IMR-90 (cell line): ENCODE data around the gene ZC2HC1C. TPM values are rescaled to one million over a fixed set of nuclear protein-coding genes. Genes with fewer than 3 reads are reported as not detected.
A peak's percentile ranks its signal among the peaks of the same experiment; 100 is the strongest.

Experiments
- ATAC-seq: fragments of 200-7000 bp; cut with Tn5 transposase; 2 replicates; pipeline ENCODE4 v1.9.1; 2020; ENCODE audit warnings: low read depth, mild to moderate bottlenecking, moderate library complexity
- BruUV-seq: library from RNA; stranded (reverse); fragments of 400-500 nt; replicated peaks from 2 replicates; lab custom pipeline; 2021; lab: Mats Ljungman, UMichigan
- CTCF ChIA-PET: fragments of 300-600 bp; formaldehyde crosslinking; extraction: SDS; loops from one replicate; lab custom pipeline; 2021; ENCODE audit warnings: antibody characterized with exemption; lab: Yijun Ruan, JAX
- POLR2A ChIA-PET: fragments of 300-600 bp; sonication (Branson Sonifier 250); formaldehyde crosslinking; loops from one replicate; lab custom pipeline; 2022; ENCODE audit warnings: antibody characterized with exemption; ENCODE audit not compliant: unreplicated experiment; lab: Charles Lee
- DNase-seq: peaks from one replicate; pipeline ENCODE4 v3.0.0; 2013
- H2AFZ ChIP-seq: replicated peaks from 2 replicates; pipeline ENCODE3; 2013; ENCODE audit warnings: low read length, mild to moderate bottlenecking; ENCODE audit not compliant: poor library complexity
- H2AK5ac ChIP-seq: 2 replicates; pipeline ENCODE4 v1.6.1; 2013; ENCODE audit warnings: low read depth, low read length, inconsistent platforms
- H2AK9ac ChIP-seq: replicated peaks from 2 replicates; pipeline ENCODE3; 2013; ENCODE audit warnings: mild to moderate bottlenecking, low read depth, low read length, moderate library complexity; ENCODE audit not compliant: poor library complexity
- H2BK120ac ChIP-seq: 2 replicates; pipeline ENCODE4 v1.6.1; 2013; ENCODE audit warnings: low read depth, low read length, inconsistent platforms
- H2BK15ac ChIP-seq: 3 replicates; pipeline ENCODE4 v1.6.1; 2013; ENCODE audit warnings: low read depth, low read length, inconsistent platforms
- H2BK20ac ChIP-seq: 2 replicates; pipeline ENCODE4 v1.6.1; 2013; ENCODE audit warnings: low read depth, mild to moderate bottlenecking, inconsistent platforms, low read length, moderate library complexity
- H2BK5ac ChIP-seq: 2 replicates; pipeline ENCODE4 v1.6.1; 2013; ENCODE audit warnings: mild to moderate bottlenecking, low read depth, low read length, inconsistent platforms; ENCODE audit not compliant: poor library complexity, severe bottlenecking
- H3K14ac ChIP-seq: replicated peaks from 2 replicates; pipeline ENCODE4 v1.6.1; 2013; ENCODE audit warnings: low read depth, low read length, inconsistent platforms
- H3K18ac ChIP-seq: 2 replicates; pipeline ENCODE4 v1.6.1; 2013; ENCODE audit warnings: low read depth, low read length, control low read depth
- H3K23ac ChIP-seq: 2 replicates; pipeline ENCODE4 v1.6.1; 2013; ENCODE audit warnings: low read depth, low read length, inconsistent platforms
- H3K27ac ChIP-seq: 2 replicates; pipeline ENCODE4 v1.5.1; 2013; ENCODE audit warnings: mild to moderate bottlenecking, control low read depth, low read length; ENCODE audit not compliant: insufficient read depth
- H3K27me3 ChIP-seq: 2 replicates; pipeline ENCODE4 v1.6.1; 2013; ENCODE audit warnings: low read length; ENCODE audit not compliant: control insufficient read depth, insufficient read depth
- H3K36me3 ChIP-seq: 2 replicates; pipeline ENCODE4 v1.6.1; 2013; ENCODE audit warnings: low read length, mixed read lengths; ENCODE audit not compliant: control insufficient read depth, insufficient read depth
- H3K4ac ChIP-seq: 2 replicates; pipeline ENCODE4 v1.6.1; 2013; ENCODE audit warnings: low read depth, low read length, inconsistent platforms
- H3K4me1 ChIP-seq: 2 replicates; pipeline ENCODE4 v1.6.1; 2013; ENCODE audit warnings: low read length, mixed read lengths; ENCODE audit not compliant: control insufficient read depth, insufficient read depth
- H3K4me2 ChIP-seq: 2 replicates; pipeline ENCODE4 v1.6.1; 2013; ENCODE audit warnings: low read depth, mild to moderate bottlenecking, control low read depth, low read length, moderate library complexity
- H3K4me3 ChIP-seq: 2 replicates; pipeline ENCODE4 v1.5.1; 2013; ENCODE audit warnings: low read depth, mild to moderate bottlenecking, control low read depth, low read length, moderate library complexity; ENCODE audit not compliant: insufficient read depth
- H3K56ac ChIP-seq: 2 replicates; pipeline ENCODE4 v1.6.1; 2013; ENCODE audit warnings: low read length, inconsistent platforms; ENCODE audit not compliant: insufficient read depth; ENCODE audit errors: extremely low read depth
- H3K79me1 ChIP-seq, 2 experiments: 2 replicates each; pipeline ENCODE4 v1.6.1; 2013; ENCODE audit warnings: low read length in 2 of 2, inconsistent platforms in 1 of 2, low read depth in 1 of 2
- H3K9ac ChIP-seq: 2 replicates; pipeline ENCODE4 v1.6.1; 2013; ENCODE audit warnings: low read depth, low read length, control low read depth
- H3K9me1 ChIP-seq: 2 replicates; pipeline ENCODE4 v1.6.1; 2013; ENCODE audit warnings: low read length, inconsistent platforms; ENCODE audit not compliant: insufficient read depth
- H3K9me3 ChIP-seq: 2 replicates; pipeline ENCODE4 v1.6.1; 2013; ENCODE audit warnings: low read length; ENCODE audit not compliant: control insufficient read depth, insufficient read depth
- H4K20me1 ChIP-seq: 2 replicates; pipeline ENCODE4 v1.6.1; 2013; ENCODE audit warnings: low read length, inconsistent platforms; ENCODE audit not compliant: insufficient read depth
- H4K5ac ChIP-seq: 2 replicates; pipeline ENCODE4 v1.6.1; 2013; ENCODE audit warnings: mild to moderate bottlenecking, low read depth, low read length, control low read depth
- H4K8ac ChIP-seq, 2 experiments: 2 replicates each; pipeline ENCODE4 v1.6.1; 2013; ENCODE audit warnings: low read depth in 2 of 2, low read length in 2 of 2, control low read depth in 1 of 2, inconsistent platforms in 1 of 2
- H4K91ac ChIP-seq: 2 replicates; pipeline ENCODE4 v1.6.1; 2013; ENCODE audit warnings: low read depth, low read length, inconsistent platforms; ENCODE audit not compliant: insufficient read depth
- CEBPB ChIP-seq: IDR thresholded peaks from 2 replicates; pipeline ENCODE4 v1.6.1; 2012; ENCODE audit warnings: low read depth, low read length, improper control_type of control experiment
- CHD1 ChIP-seq: IDR thresholded peaks from 2 replicates; pipeline ENCODE4 v1.6.1; 2012; ENCODE audit warnings: low read depth, low read length, improper control_type of control experiment
- CTCF ChIP-seq: conservative IDR thresholded peaks from 2 replicates; pipeline ENCODE4 v1.5.1; 2012; ENCODE audit warnings: mild to moderate bottlenecking, low read depth, low read length, improper control_type of control experiment
- FOS ChIP-seq: fragments of 150-350 bp; IDR thresholded peaks from 2 replicates; pipeline ENCODE4 v1.6.1; 2016; ENCODE audit warnings: low read depth, low read length
- MXI1 ChIP-seq: IDR thresholded peaks from 2 replicates; pipeline ENCODE4 v1.6.1; 2012; ENCODE audit warnings: low read depth, mild to moderate bottlenecking, low read length, moderate library complexity, borderline replicate concordance
- RAD21 ChIP-seq: IDR thresholded peaks from 2 replicates; pipeline ENCODE4 v1.6.1; 2012; ENCODE audit warnings: low read length, improper control_type of control experiment
- RCOR1 ChIP-seq: IDR thresholded peaks from 2 replicates; pipeline ENCODE4 v1.6.1; 2012; ENCODE audit warnings: mild to moderate bottlenecking, low read length, improper control_type of control experiment; ENCODE audit not compliant: insufficient replicate concordance
- RFX5 ChIP-seq: IDR thresholded peaks from 2 replicates; pipeline ENCODE4 v1.8.0; 2012; ENCODE audit warnings: low read depth, mild to moderate bottlenecking, low read length, moderate library complexity
- SMC3 ChIP-seq: fragments of 150-350 bp; IDR thresholded peaks from 2 replicates; pipeline ENCODE4 v1.6.1; 2016; ENCODE audit warnings: low read depth, mild to moderate bottlenecking, antibody characterized with exemption, low read length, moderate library complexity
- USF2 ChIP-seq: fragments of 150-350 bp; IDR thresholded peaks from 2 replicates; pipeline ENCODE4 v1.6.1; 2017; ENCODE audit warnings: mild to moderate bottlenecking, antibody characterized with exemption, low read length, low read depth
- WGBS, 2 experiments: methylation state at CpG; one replicate each; pipeline versions ENCODE4 v1.1.5 to v1.1.7; 2013; ENCODE audit warnings: missing lambda C conversion rate in 2 of 2; ENCODE audit not compliant: insufficient read length in 1 of 2; ENCODE audit errors: extremely low coverage in 2 of 2; 5-methylcytosine and 5-hydroxymethylcytosine counted together
- dilution Hi-C: fragments of 300-500 bp; cut with HindIII; formaldehyde crosslinking; loops from one replicate; pipeline ENCODE4 v1.14.3; 2018; ENCODE audit warnings: low sequenced_read_pairs; ENCODE audit not compliant: unreplicated experiment
- in situ Hi-C: fragments of 300-500 bp; cut with MboI; formaldehyde crosslinking; loops from 3 replicates; pipeline ENCODE4 v1.14.3; 2019; ENCODE audit warnings: low sequenced_read_pairs, inconsistent platforms, mixed read lengths
- intact Hi-C: fragments of 100-400 bp; cut with micrococcal nuclease; formaldehyde crosslinking; loops from 2 replicates; pipeline ENCODE4 v1.10.0; 2022
- polyA plus RNA-seq, 3 experiments: library from polyadenylated mRNA; depleted of rRNA; stranded (reverse); fragments of >200 nt; gene quantifications; 2 replicates each; pipeline ENCODE4 v1.2.3, GENCODE V29; 2012; ENCODE audit warnings: low replicate concordance in 1 of 3
- total RNA-seq: library from RNA; depleted of rRNA; stranded (reverse); fragments of >200 nt; gene quantifications from 2 replicates; pipeline ENCODE4 v1.2.3, GENCODE V29; 2012

Gene ZC2HC1C
- total and polyA plus RNA-seq, 2 of the 4 experiments (the other 2 are of a cell fraction), result 0.15 to 0.54 TPM

GRCh38 chr14:75068294-75069120, 934 bp upstream of the ZC2HC1C start (continued):
- TF ChIP-seq FOS (peak; percentile 22; the same call in 1 of the 2 replicates), RAD21 (no peak), CEBPB (no peak), CHD1 (no peak)

- H3K4ac ChIP-seq, result peak overlapping the region; percentile 32
- no peaks in the 10 kb centered on the region for H3K36me3 ChIP-seq
- H4K8ac ChIP-seq, result peak overlapping the region; percentile 76 to 89
- H3K9ac ChIP-seq, result peak overlapping the region; percentile 32; the same call in 1 of the 2 replicates
- H3K4me3 ChIP-seq, result peak overlapping the region; percentile 52; the same call in 1 of the 2 replicates
- H3K18ac ChIP-seq, result no peak overlapping the region
- ATAC-seq (no peak), DNase-seq (no peak)
- no peaks in the 10 kb centered on the region for H3K9me3 ChIP-seq
- H4K5ac ChIP-seq, result peak overlapping the region; percentile 33; the same call in 1 of the 2 replicates
- intact Hi-C loops (loop anchor here (5.0 kb wide), 1 partner anchor 127 kb away; no protein-coding TSS in a partner anchor), dilution Hi-C loops (no loop called here), in situ Hi-C loops (no loop called here)
- CTCF ChIA-PET, result interaction anchor here (0.9 kb wide), 1 partner anchor 18 kb away, joined by 3 read pairs; no protein-coding TSS in a partner anchor
- H4K20me1 ChIP-seq, result no peaks in the 10 kb centered on the region
- H2BK20ac ChIP-seq, result no peak overlapping the region
- no peak overlapping the region for H2BK5ac ChIP-seq
- POLR2A ChIA-PET, result interaction anchor here (0.5 to 0.8 kb wide), 3 partner anchors 10 to 1106 kb away, joined by 3 to 4 read pairs (median 3); no protein-coding TSS in a partner anchor
- peak overlapping the region; percentile 78 for H3K4me2 ChIP-seq
- H3K4me1 ChIP-seq, result peaks cover 2% of the 10 kb centered on the region; the same call in 1 of the 2 replicates
- no peaks in the 10 kb centered on the region for H3K9me1 ChIP-seq
- H2AFZ ChIP-seq, result peak overlapping the region; percentile 89
- H3K79me1 ChIP-seq, result 0 out of 4 replicates have a peak, but pooled peaks cover 0 to 8% of the 10 kb centered on the region in 2 experiments
- 0 out of 2 replicates have a peak overlapping the region, but pooled peaks have one; percentile 11 for H3K14ac ChIP-seq
- H2AK9ac ChIP-seq, result peak overlapping the region; percentile 28
- no peak overlapping the region; the same call in 1 of the 2 replicates for H3K56ac ChIP-seq
- peak overlapping the region; percentile 48; the same call in 1 of the 2 replicates for H2AK5ac ChIP-seq
- no TSS peak for BruUV-seq
- no peak for TF ChIP-seq CEBPB
- TF ChIP-seq SMC3, result no peak
- no peak for TF ChIP-seq CTCF
- no peak for TF ChIP-seq MXI1
- TF ChIP-seq RFX5, result no peak
- no peak for TF ChIP-seq USF2
- TF ChIP-seq RCOR1, result no peak
- no peak overlapping the region for H2BK15ac ChIP-seq
- H3K23ac ChIP-seq, result no peak overlapping the region
- 26% methylated on average over 7 of the region's 12 CpGs; no CpG with 5 or more reads in 1 of the 2 experiments for whole genome bisulfite sequencing, 2 experiments
- H3K27me3 ChIP-seq, result no peaks in the 10 kb centered on the region
- no peak overlapping the region; the same call in 1 of the 2 replicates for H4K91ac ChIP-seq
- H2BK120ac ChIP-seq, result 0 out of 2 replicates have a peak overlapping the region, but pooled peaks have one; percentile 7
- H3K27ac ChIP-seq, result peak overlapping the region; percentile 18; the same call in 1 of the 2 replicates
Measured at GRCh38 chr14:75069811-75070145, 337 bp downstream of the ZC2HC1C start.
